ENCODE data around the gene PAQR5.
"Not testable (repeated sequence)": the region's sequence is repeated elsewhere in the genome, so short reads cannot be mapped to it uniquely, and the experiment has no call there.

The PAQR5 gene, protein sequence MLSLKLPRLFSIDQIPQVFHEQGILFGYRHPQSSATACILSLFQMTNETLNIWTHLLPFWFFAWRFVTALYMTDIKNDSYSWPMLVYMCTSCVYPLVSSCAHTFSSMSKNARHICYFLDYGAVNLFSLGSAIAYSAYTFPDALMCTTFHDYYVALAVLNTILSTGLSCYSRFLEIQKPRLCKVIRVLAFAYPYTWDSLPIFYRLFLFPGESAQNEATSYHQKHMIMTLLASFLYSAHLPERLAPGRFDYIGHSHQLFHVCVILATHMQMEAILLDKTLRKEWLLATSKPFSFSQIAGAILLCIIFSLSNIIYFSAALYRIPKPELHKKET

DNA sequence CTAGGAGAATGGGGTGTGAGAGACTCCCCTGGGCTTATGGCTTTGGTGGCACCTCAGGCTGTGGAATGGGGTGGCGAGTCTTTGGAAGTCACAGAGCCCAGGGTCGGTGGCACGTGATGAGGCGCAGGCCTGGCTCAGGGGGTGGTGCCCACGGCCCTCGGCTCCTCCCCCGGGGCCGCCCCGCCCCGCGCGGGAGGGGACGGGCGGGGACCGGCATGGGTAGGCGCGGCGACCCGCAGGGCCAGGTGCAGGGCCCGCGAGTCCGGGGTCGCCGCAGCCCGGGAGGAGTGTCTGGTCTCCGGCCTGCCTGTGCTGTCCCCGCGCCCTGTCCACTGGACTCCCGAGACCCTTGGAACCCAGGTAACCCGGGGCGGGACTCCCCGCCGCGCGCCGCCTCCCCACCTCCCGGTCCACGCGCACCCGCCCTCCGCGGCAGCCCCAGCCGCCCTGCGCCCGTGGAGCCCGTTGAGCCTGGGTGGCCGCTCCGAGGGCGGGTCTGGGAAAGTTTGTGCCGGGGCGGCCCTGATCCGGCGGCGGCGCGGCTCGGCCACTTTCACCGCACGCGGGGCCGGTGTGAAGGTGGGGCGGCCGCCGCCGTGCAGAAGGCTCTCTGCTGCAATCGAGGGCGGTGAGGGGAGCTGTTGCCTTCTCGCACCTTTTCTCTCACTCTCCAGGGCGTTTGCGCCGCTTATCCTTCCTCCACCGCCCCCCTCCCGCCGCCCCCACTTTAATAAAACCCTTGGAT lies at the start of gene PAQR5:
Gene PAQR5 (plus strand): TSS at position 216 of the 745 bp plus-strand sequence. CDS start 61,169 bp downstream, outside the sequence.
- no peak for DNase-seq (ENCODE audit: low spot score)

DNA sequence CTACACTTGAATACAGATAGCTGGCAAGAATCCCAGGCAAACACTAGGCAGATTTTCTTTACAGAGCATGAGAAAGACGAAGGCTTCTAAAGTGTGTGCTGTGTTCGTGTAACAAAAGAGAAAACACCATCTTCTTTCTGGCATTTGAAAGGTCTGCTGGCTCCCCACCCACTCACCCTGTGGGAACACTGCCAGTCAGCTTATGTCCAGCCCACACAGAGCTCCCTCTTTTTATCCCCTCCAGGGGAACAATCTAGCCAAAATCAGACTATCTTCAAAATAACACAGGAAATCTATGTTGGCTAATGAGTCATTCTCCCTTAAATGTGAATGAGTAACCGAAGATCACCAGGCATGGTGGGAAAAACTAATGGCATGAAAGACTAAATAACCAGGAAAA lies 45.6 kb upstream of the PAQR5 start:
- DNase-seq (ENCODE audit: low spot score): no peak

DNA sequence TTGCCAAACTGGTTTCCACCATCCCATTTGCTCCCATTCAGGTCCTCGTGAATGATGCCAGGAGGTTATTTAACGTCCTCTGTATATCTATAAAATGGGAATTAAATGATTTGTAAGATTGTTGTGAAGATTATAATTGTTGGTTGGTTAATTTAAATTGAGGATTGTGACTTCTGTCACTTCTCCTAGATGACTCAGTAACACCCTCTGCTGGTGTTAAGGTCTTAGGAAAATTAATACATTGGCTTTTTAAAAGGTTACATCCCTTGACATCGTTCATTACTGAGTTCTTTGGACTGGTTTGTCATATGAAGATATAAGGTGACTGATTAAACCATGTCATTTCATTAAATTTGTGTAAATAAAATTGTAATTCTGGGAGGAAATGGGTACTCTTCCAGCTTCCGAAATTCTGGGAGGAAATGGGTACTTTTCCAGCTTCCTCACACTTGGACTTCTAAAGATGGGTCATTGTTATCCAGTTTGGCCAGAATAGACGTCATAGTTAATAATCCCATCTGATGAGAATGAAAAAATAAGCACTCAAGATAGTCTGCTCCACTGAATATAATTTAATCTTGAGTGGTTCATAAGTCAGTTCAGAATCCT lies 33.3 kb upstream of the PAQR5 start:
- peak; percentile 49 for DNase-seq (ENCODE audit: low spot score)

DNA sequence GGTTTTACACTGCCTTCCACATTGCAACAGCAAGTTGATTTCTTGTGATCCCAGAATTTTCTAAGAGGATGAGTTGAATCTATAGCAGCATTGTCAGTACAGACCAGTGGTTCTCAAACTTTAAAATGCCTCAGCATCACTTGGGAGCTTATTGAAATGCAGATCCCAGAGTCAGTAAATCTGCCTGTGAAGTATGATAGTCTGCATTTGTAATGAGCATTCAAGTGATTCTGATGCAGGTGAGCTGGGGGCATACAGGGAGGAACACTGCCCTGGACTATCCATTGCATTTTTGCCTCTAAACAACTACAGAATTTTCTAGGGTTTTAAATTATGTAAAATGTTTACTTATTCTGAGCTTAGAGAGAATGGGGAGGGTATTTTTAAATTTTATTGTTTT lies 27.5 kb upstream of the PAQR5 start:
- no peak for DNase-seq (ENCODE audit: low spot score)

DNA sequence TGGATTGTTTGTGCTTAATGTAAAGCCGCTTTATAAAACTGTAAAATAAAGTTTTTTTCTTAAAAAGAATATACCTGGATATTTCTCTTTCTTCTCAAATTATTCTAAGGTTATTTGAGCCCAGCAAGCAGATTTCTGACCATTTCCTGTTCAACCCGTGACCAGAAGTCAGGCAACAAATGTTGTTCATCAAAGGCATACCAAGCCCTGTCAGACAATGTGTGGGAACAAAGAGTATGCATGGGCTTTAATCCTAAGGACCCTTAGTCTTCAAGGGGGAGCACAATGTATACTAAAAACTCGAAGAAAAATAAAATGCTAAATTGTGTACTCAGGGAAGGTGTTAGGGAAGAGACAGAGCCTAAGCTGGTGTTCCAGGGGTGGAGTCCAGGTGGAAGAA lies 26.6 kb upstream of the PAQR5 start:
- no peak for DNase-seq (ENCODE audit: low spot score)

DNA sequence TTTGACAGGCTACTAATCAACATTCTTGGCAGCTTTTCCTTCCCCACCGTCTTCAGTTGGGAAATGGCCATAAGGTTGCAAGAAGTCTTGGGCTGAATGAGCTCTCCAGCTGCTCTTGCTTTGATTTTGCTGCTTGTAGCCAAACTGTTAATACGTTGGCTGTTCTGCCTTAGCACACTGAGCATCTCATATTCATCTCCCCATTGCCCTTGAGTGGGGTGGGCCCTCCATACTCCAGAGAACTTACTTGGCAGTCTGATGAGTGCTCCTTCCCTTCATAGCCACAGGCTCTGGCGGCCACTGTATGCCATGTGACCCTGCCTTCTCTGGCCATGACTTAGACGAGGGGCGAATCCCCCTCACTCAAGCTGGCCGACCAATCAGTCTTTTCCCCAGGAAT lies 25.8 kb upstream of the PAQR5 start:
- no peak for DNase-seq (ENCODE audit: low spot score)

DNA sequence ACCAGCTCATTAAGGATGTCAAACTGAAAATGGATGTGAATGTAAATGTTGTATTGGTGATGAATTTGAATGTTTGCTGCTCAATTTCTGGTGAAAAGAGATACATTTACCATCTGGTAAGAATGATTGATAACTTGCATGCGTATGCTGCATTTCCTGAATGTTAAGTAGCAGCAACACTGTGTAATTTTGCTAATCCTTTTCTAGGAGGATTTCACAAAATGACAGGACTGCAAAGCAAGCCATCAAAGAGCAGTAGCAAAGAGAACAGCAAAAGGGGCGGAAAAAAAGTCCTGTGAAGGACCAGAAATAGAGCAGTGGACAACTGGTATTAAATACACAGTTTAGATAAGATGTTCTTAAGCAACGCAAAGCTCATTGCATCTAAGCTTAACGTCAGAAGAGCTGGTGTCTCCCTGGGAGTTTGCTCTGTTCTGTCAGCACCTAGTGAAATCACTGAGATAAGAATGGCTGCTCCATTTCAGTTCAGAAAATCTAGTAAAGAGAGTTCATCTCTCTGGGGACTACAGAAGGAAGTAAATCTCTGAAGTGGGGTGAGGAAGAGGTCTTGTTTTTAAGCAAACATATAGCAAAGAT lies 23.5 kb upstream of the PAQR5 start:
- DNase-seq (ENCODE audit: low spot score): no peak

DNA sequence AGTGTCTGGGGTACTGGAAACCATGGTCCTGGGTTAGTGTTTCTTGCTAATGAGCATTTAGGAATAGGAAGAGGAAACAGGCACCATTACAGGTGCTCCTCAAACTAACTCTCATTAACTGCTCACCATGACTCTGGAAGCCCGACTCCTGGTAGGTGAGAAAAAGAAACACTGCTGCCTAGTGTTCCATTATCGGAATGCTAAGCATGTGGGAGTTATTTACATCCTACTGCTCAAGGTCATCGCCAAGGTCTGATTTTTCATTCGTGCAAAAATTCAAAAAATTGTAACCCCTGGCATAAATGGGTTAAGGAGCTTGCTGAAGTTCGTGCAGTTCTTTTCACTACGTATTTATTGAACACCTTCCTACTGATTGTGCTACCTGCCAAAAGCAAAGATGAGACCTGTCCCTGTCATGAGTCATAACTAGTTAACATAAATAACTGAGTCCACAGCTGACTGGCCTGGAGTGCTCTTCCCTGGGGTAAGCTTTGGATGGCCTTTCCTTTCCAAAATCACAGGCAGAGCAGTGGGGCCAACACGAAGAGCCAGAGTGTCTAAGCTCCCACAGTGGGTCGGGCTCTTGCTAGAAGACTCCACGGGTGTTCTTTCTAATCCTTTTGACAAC lies 22.7 kb upstream of the PAQR5 start:
- no peak for DNase-seq (ENCODE audit: low spot score)

DNA sequence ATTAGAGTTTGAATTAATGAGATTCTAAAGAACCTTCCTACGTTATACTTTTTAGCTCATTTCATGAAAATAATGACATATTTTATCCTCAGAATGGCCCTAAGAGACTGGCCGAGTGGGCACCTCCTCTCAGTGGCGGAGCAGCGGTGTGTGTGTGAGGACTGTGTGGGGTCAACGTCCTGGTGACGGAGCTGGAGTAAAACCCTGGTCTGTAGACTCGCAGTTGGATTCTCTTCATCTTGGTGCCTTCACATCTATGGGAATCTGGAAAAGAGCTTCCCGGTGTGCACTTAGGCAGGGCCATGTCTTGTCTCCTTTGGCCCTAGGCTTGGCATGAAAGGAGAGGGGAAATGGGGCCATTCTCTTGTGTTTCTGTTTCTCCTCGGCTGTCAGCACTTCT lies 21.4 kb upstream of the PAQR5 start:
- no peak for DNase-seq (ENCODE audit: low spot score)

DNA sequence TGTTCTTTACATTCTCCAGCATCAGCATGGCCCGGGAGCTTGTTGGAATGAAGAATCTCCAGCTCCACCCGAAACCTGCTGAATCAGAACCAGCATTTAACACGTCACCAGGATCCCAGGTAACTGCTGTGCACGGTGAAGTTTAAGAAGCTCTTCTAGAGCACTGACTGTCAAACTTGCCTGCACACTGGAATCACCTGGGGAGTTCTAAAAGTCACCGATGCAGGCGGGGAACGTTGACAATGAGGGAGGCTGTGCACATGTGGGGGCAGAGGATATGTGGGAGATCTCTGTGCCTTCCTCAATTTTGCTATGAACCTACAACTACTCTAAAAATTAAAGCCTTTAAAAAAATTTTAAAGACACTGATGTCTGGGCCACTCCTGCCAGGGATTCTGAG lies 19.1 kb upstream of the PAQR5 start:
- no peak for DNase-seq (ENCODE audit: low spot score)

DNA sequence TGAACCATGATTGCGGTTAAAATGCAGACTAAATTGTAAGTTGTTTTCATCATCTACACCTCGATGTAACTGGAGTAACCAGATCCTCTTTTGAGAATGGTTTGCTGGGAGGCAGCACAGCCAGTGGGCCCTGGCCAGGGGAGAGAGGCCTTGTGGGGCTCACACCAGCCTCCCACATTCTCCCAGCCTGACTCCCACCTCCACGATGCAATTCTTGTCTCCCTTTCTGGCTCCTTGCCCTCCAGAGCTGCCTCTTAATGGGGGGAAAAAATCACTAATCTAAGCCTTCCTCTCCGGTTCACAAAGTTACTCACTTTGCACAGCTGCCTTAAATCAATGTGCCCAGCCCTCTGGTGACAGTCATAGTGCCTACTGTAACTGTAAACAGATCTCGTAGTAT lies 17.9 kb upstream of the PAQR5 start:
- no peak for DNase-seq (ENCODE audit: low spot score)

DNA sequence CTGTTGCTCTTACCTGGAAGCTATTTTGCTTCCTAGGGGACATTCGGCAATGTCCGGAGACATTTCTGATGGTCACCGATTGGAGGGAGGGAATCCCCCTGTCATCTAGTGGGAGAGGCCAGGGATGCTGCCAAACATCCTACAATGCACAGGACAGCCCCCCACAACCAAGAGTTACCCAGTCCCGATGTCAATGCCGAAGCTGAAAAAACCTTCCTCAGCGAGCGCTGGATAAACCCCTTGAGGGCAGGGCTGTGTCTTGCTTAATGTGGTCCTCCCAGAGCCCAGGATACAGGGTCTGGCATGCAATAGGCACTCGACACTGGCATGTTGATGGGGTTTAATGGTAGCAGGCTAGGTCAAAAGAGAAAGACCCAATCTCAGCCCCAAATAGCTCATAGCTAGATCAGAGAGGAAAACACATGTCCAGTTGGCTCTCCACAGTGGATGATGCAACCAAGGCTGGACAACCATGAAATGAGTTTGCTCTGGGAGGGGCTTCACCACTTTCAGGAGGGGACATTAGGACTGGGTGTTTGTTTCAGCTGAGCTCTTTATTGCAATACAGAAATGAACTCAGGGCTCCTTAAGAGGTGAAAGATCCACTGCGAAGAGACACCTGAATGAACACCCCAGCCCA lies 16.5 kb upstream of the PAQR5 start:
- DNase-seq (ENCODE audit: low spot score): no peak

DNA sequence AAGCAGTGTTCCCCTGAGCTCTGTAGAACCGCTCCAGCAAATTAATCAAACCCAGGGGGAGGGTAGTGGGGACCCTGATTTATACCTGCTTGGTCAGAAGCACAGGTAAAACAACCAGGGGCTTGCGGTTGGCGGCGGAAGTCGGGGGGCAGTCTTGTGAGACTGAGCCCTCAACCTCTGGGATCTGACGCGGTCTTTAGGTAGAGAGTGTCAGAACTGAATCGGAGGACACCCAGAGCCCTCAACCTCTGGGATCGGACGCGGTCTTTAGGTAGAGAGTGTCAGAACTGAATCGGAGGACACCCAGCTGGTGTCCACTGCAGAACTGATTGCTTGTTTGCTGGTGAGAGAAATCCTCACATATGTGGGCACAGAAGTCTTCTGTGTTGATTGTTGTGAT lies 12.9 kb upstream of the PAQR5 start:
- no peak for DNase-seq (ENCODE audit: low spot score)

DNA sequence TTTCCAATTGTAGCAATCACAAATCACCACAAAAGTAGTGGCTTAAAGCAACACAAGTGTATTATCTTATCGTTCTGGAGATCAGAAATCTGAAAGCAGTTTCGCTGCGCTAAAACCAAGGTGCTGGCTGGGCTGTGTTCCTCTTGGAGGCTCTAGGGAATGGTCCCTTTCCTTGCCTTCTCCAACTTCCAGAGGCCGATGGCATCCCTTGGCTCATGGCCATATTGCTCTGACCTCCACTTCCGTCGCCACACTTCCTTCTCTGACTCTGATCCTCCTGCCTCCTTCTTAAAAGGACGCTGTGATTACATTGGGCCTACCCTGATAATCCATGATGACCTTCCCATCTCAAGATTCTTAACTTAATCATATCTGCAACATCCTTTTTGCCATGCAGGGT lies 10.7 kb upstream of the PAQR5 start:
- no peak for DNase-seq (ENCODE audit: low spot score)

DNA sequence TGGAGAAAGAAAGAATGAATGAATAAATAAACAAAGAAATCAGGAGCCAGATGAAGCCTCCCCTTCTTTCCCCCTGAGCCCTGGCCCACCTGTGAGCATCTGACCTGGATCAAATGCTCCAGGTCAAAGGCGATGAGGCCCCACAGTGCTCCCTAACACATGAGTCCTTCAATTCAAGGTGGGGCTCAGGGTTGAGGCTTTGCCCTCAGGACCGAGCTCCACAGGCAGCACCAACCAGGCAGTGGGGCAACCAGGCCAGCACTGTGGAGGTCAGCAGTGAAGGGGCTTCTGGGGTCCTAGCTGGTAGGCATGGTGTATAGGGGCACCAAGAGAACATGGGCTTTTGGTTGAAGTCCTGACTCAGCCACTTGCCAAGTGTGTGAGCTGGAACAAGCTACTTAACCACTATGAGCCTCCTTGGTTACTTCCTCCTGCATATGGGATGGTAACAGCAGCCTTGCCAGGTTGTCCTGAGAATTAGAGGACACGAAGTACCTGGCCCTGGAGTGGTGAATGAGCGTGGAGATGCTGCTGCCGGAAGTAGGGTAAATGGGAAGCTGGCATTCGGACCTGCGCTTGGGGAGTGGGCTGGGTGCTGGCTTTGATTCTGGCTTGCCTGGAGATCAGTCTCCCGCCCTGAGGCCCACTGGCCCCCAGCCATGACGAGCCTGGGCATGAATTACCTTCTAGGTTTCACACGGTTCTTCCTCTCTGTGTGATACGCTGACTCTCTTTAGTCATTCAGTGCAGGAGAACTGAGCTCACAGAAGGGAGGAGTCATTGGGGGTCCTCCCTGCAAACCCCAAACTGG lies 10.0 kb upstream of the PAQR5 start:
- no peak for DNase-seq (ENCODE audit: low spot score)

DNA sequence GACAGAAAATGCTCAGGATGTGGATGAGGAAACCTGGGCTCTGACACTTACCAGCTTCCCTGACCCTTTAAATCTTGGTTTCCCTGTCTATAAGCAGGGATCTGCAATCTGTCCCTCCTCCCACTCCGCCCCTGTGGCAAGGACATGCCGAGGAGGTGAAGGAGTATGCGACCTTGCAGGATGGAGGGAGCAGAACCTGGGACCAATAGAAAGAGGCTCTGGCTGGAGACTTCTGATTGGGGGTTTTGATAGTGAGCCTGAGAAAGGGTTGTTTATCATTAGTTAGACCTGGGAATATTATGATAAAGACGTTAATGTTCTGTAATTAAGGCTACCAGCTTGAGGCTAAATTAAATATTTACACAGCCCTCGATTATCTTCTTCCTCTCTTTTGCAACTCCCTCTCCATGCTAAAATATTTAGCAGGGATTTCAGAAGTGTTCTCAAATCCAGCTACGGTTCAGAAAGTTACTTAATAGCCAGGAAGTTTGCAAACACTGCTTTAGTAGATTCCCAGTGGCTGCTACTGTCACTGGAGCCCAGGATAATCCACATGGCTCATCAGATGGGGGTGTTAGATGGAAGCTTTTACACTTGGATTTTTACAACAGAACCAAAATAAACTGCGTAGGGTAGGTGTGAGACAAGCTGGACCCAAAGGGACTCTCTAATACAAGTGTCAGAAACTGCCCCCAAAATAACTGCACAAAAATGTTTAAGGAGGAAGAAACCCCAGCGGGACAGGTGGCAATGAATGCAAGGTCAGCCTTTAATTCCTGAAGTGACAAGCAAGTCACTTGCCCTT lies 9.2 kb upstream of the PAQR5 start:
- no peak for DNase-seq (ENCODE audit: low spot score)

DNA sequence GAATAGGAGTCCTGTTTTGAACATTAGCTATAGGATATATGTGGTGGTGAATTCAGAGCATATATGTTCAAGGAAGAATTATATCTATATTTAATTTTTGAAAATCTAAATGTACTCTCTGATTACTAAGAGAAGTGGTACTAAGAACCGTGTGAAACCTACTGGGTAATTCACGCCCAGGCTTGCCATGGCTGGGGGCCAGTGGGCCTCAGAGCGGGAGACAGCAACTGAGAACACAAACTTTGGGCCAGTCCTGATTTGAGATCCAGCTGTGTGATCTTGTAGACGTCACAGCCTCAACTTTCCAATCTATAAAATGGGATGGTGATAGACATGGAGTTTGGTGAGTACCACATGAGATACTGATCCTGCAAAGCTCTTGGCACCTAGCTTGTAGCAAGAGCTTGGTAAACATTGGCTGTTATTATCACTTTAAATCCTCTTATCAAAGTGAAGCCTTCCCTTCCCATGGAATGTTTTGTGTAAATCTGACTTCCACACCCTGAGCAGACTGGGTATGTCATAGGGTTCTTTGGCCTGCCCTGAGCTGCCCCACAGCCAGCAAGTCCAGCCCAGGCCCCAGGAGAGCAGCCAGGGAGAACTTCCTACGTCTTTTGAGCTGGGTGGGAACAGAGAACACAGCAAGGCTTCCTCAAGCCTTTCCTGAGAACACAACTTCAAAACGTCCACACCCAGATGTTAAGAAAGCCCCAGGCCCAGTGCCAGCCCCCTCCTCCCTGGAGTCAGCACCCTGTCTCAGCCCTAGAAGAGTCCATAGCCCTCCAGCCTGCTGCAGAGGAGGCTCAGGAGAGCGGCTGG lies 8.2 kb upstream of the PAQR5 start:
- no peak for DNase-seq (ENCODE audit: low spot score)

DNA sequence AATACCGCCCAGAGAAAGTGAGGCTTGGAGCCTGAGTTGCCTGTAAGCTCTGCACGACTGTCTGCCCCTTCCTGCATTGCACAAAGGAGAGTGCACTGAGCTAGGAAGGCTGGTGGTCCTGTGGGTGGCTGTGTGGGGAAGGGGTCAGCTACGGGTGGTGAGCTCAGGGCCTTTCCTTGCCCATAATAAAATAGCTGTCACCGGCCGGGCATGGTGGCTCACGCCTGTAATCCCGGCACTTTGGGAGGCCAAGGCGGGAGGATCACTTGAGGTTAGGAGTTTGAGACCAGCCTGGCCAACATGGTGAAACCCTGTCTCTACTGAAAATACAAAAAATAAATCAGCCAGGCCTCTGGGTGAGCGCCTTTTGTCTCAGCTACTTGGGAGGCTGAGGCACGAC lies 7.1 kb upstream of the PAQR5 start:
- DNase-seq (ENCODE audit: low spot score): not testable (repeated sequence)

DNA sequence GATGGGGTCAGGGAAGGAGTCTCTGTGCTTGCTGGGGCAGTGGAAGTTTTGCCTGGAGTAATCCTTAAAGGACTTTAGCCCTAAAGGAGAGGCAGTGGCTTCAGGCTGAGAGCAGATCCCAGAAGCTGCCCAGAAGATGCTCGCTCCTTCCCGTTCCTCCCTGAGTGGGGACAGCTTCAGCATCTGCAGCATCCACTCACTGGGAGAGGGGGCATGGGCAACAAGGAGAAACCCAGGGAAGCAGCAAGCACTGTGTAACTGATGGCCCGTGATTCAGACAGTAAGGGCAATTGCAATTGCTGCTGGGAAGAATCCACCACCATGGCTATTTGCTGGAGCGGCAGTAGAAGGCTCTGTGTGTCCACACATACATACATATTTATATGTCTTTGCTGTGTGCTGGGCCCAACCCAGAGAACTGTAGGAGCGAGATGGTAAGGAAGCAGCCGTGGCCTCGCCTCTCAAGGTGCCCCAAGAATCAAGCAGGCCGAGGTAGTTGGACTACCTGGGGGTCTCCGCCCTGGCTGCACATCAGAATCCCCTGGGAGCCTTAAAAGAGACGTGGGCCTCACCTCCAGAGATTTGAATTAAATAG lies 5.8 kb upstream of the PAQR5 start:
- no peak for DNase-seq (ENCODE audit: low spot score)
